Measurements from ENCODE around the gene ZC3H12A.

Gene ZC3H12A

DNA sequence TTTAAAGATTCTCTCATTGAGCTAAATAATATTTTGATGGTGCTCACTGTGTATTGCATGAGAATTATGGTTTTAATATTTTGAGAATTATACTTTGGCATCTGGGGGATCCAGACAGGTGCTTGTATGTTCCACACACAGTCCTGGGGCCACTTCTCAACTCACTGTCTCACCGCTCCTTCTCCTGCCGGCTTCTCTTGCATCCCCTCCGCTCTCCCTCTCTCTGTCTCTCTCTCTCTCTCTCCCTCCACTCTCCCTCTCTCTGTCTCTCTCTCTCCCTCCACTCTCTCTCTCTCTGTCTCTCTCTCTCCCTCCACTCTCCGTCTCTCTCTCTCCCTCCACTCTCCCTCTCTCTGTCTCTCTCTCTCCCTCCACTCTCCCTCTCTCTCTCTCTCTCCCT, 32.2 kb upstream of the ZC3H12A start:
- no peak for DNase-seq (ENCODE audit: extremely low read depth, low read depth)
- TF ChIP-seq, protein P1, sequence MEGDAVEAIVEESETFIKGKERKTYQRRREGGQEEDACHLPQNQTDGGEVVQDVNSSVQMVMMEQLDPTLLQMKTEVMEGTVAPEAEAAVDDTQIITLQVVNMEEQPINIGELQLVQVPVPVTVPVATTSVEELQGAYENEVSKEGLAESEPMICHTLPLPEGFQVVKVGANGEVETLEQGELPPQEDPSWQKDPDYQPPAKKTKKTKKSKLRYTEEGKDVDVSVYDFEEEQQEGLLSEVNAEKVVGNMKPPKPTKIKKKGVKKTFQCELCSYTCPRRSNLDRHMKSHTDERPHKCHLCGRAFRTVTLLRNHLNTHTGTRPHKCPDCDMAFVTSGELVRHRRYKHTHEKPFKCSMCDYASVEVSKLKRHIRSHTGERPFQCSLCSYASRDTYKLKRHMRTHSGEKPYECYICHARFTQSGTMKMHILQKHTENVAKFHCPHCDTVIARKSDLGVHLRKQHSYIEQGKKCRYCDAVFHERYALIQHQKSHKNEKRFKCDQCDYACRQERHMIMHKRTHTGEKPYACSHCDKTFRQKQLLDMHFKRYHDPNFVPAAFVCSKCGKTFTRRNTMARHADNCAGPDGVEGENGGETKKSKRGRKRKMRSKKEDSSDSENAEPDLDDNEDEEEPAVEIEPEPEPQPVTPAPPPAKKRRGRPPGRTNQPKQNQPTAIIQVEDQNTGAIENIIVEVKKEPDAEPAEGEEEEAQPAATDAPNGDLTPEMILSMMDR (IDR thresholded peaks at IDR 0.05; ENCODE audit: low read depth, low read length): no peak

DNA sequence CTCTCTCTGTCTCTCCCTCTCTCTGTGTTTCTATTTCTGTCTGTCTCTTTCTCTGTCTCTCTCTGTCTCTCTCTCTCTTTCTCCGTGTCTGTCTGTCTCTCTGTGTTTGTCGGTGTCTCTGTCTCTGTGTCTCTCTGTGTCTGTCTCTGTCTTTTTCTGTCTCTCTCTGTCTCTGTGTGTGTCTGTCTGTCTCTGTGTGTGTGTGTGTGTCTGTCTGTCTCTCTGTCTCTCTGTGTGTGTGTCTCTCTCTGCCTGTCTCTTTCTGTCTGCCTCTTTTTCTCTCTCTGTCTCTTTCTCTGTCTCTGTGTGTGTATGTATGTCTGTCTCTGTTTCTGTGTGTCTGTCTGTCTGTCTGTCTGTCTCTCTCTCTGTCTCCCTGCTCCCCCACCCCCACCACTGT, 31.7 kb upstream of the ZC3H12A start:
- TF ChIP-seq, protein P1 (IDR thresholded peaks at IDR 0.05; ENCODE audit: low read depth, low read length): no peak
- DNase-seq (ENCODE audit: extremely low read depth, low read depth): no peak

DNA sequence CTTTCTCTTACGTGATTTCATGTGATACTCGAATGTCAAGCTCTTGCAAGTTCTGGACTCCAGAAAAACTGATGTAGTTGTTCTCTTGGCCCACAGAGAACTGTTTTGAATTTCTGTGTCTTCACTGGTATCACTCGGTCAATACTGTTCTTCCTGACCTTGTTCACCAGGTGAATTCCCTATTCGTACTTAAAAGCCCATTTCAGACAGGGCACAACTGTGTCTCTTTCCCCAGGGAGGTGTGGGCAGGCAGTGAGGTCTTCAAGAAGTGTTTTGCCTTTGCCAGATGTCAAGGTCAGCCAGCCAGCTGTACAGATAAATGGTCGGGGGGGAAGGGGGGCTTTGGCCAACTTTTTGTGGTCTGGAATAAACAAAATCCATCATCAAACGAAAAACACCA, 27.5 kb upstream of the ZC3H12A start:
- TF ChIP-seq, protein P1 (IDR thresholded peaks at IDR 0.05; ENCODE audit: low read depth, low read length): no peak
- DNase-seq (ENCODE audit: extremely low read depth, low read depth): no peak

DNA sequence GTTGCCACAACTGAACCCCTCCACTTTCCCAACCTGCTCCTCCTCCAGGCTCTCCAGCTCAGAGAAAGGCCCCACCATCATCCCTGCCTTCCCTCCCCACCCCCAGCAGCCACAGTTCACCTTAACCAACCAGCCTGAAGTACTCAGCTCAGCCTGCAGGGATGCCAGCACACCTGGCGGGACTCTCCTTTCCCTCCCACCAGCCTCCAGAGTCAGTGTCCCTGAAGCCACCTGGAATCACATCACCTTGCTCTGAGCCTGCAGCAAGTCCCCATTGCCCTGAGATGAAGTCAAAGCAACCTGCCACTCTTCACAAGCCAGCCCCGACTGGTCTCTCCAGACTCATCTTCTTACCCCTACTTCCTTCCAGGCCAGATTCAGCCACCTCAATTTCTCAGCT, 26.2 kb upstream of the ZC3H12A start:
- TF ChIP-seq, protein P1 (IDR thresholded peaks at IDR 0.05; ENCODE audit: low read depth, low read length): no peak
- no peak for DNase-seq (ENCODE audit: extremely low read depth, low read depth)

DNA sequence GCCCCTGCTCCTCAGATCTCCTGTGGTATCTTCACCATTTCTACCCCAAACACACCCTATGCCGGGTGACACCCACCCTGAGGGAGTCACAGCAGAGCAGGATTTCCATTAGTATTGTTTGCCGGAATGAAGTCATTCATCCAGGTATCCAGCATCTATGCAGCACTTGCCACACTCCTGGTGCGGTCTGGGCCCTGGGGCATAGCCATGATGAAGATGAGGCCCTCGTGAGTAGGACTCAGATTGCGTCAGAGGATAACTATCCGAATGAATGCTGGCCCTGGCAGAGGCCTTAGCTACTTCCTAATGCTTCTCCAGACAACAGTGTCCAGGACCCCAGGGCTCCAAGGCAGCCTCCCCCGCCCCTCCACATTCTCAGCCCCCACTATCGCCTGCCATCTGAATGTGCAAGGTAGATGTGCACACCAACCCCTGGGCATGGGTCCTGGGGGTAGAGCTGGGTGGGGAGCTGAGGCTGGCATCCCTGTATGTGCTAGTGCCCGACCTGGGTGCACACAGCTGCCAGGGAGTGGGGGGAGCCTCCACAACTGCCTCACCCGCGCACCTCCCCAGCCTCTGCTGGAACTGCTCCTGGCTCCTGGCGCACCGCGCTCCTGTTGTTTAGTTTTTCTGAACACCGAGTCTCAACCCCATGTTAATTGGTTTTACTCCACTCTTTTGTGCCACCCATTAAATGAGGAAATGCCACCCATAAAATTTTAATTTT, 25.5 kb upstream of the ZC3H12A start:
- DNase-seq (ENCODE audit: extremely low read depth, low read depth): no peak
- TF ChIP-seq, protein P1 (IDR thresholded peaks at IDR 0.05; ENCODE audit: low read depth, low read length): no peak

DNA sequence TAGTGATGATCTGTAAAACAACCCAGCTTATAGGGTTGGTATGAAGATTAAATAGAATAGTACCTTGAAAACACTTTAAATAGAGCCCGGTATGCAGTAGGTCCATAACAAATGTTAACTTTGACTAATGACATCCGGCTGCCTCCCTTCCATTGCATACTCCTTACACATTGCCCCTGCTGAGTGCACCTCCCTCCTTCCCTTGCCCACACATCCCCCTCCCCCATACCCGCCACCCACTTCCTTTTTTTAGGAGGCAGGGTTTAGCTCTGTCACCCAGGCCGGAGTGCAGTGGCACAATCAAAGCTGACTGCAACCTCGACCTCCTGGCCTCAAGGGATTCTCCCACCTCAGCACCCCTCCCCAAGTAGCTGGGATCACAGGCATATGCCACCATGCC, 24.4 kb upstream of the ZC3H12A start:
- no peak for DNase-seq (ENCODE audit: extremely low read depth, low read depth)

DNA sequence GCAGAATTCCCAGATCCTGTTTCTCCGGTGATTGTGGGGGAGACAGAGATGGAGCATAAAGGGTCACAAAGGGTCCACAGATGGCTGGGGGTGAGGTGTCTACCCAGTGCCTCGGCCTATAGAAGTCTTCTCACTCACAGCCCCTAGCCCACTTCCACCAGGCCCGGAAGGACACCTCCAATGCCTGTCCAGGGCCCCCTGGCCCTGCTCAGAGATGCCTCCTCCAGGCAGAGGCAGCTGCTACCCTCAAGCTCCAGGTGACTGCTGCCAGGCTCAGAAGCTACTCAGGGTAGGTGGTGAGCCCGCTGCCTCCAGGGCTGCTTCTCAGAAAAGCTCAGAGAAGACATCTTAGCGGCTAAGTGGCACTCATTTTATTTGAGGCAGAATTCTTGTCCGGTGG, 22.0 kb upstream of the ZC3H12A start:
- TF ChIP-seq, protein P1 (IDR thresholded peaks at IDR 0.05; ENCODE audit: low read depth, low read length): no peak
- DNase-seq (ENCODE audit: extremely low read depth, low read depth): no peak

More for the DNA sequence above, 24.4 kb upstream of the ZC3H12A start:
- TF ChIP-seq, protein P1 (IDR thresholded peaks at IDR 0.05; ENCODE audit: low read depth, low read length): no peak
